Measurements from ENCODE around the gene ADAM17. TPM values are rescaled to one million over a fixed set of nuclear protein-coding genes. Genes with fewer than 3 reads are reported as not detected.

Gene ADAM17
- total RNA-seq, 1 experiment from 2014 or later: 39.8 TPM

GRCh38 chr2:9578467-9579235 is 23.0 kb upstream of the ADAM17 start:
- no peak overlapping the region for H3K9ac ChIP-seq (ENCODE audit: low read length)
- H3K9me2 ChIP-seq (replicated peaks; ENCODE audit: insufficient read depth, low read length): no peaks in the 10 kb centered on the region
- no peak overlapping the region for H3K27ac ChIP-seq (ENCODE audit: low read length)
- H3K9me3 ChIP-seq (ENCODE audit: low read length): no peaks in the 10 kb centered on the region
- H3K79me2 ChIP-seq (ENCODE audit: low read length): no peaks in the 10 kb centered on the region
- no peak overlapping the region for H2AFZ ChIP-seq (ENCODE audit: low read length)
- H3K27me3 ChIP-seq (ENCODE audit: low read length): no peaks in the 10 kb centered on the region
- H3K36me3 ChIP-seq (ENCODE audit: insufficient read depth, low read length): peaks cover 5% of the 10 kb centered on the region; the same call in 1 of the 2 replicates
- no peak for DNase-seq
- no peaks in the 10 kb centered on the region for H3K4me1 ChIP-seq (ENCODE audit: low read length)
- no peaks in the 10 kb centered on the region for H4K20me1 ChIP-seq (ENCODE audit: insufficient read depth, low read depth, low read length)
- no peak overlapping the region for H3K4me2 ChIP-seq (ENCODE audit: low read depth, low read length, poor library complexity, severe bottlenecking)
- H3K4me3 ChIP-seq (ENCODE audit: low read length): no peak overlapping the region

- no peak for DNase-seq
- Histone ChIP-seq H4K20me1 (ENCODE audit: insufficient read depth, low read depth, low read length) (no peaks in the 10 kb centered on the region), H3K27me3 (ENCODE audit: low read length) (no peaks in the 10 kb centered on the region), H3K9me3 (ENCODE audit: low read length) (no peaks in the 10 kb centered on the region), H3K4me1 (ENCODE audit: low read length) (no peaks in the 10 kb centered on the region), H3K4me3 (ENCODE audit: low read length) (no peak overlapping the region), H3K79me2 (ENCODE audit: low read length) (no peaks in the 10 kb centered on the region), H3K36me3 (ENCODE audit: insufficient read depth, low read length) (no peaks in the 10 kb centered on the region), H3K9me2 (replicated peaks; ENCODE audit: insufficient read depth, low read length) (no peaks in the 10 kb centered on the region), H3K4me2 (ENCODE audit: low read depth, low read length, poor library complexity, severe bottlenecking) (no peak overlapping the region), H3K9ac (ENCODE audit: low read length) (no peak overlapping the region), H2AFZ (ENCODE audit: low read length) (no peak overlapping the region), H3K27ac (ENCODE audit: low read length) (no peak overlapping the region)
These were observed 18.7 kb upstream of the ADAM17 start for GRCh38 chr2:9574331-9574730.

- no peaks in the 10 kb centered on the region for H4K20me1 ChIP-seq (ENCODE audit: insufficient read depth, low read depth, low read length)
- DNase-seq: no peak
- H3K4me1 ChIP-seq (ENCODE audit: low read length): no peaks in the 10 kb centered on the region
- H2AFZ ChIP-seq (ENCODE audit: low read length): no peak overlapping the region
- H3K4me3 ChIP-seq (ENCODE audit: low read length): no peak overlapping the region
- H3K27ac ChIP-seq (ENCODE audit: low read length): no peak overlapping the region
- no peaks in the 10 kb centered on the region for H3K36me3 ChIP-seq (ENCODE audit: insufficient read depth, low read length)
- H3K79me2 ChIP-seq (ENCODE audit: low read length): no peaks in the 10 kb centered on the region
- no peaks in the 10 kb centered on the region for H3K27me3 ChIP-seq (ENCODE audit: low read length)
- no peaks in the 10 kb centered on the region for H3K9me2 ChIP-seq (replicated peaks; ENCODE audit: insufficient read depth, low read length)
- no peak overlapping the region for H3K9ac ChIP-seq (ENCODE audit: low read length)
- H3K4me2 ChIP-seq (ENCODE audit: low read depth, low read length, poor library complexity, severe bottlenecking): no peak overlapping the region
- no peaks in the 10 kb centered on the region for H3K9me3 ChIP-seq (ENCODE audit: low read length)
These were observed 18.2 kb upstream of the ADAM17 start for GRCh38 chr2:9573840-9574239.

GRCh38 chr2:9573013-9573720 is 17.5 kb upstream of the ADAM17 start:
- no peaks in the 10 kb centered on the region for H3K9me2 ChIP-seq (replicated peaks; ENCODE audit: insufficient read depth, low read length)
- DNase-seq: no peak
- H3K9me3 ChIP-seq (ENCODE audit: low read length): no peaks in the 10 kb centered on the region
- H3K79me2 ChIP-seq (ENCODE audit: low read length): no peaks in the 10 kb centered on the region
- H3K27me3 ChIP-seq (ENCODE audit: low read length): no peaks in the 10 kb centered on the region
- no peak overlapping the region for H3K4me3 ChIP-seq (ENCODE audit: low read length)
- no peaks in the 10 kb centered on the region for H4K20me1 ChIP-seq (ENCODE audit: insufficient read depth, low read depth, low read length)
- no peak overlapping the region for H3K27ac ChIP-seq (ENCODE audit: low read length)
- no peaks in the 10 kb centered on the region for H3K4me1 ChIP-seq (ENCODE audit: low read length)
- H3K4me2 ChIP-seq (ENCODE audit: low read depth, low read length, poor library complexity, severe bottlenecking): no peak overlapping the region
- no peak overlapping the region for H2AFZ ChIP-seq (ENCODE audit: low read length)
- no peak overlapping the region for H3K9ac ChIP-seq (ENCODE audit: low read length)
- no peaks in the 10 kb centered on the region for H3K36me3 ChIP-seq (ENCODE audit: insufficient read depth, low read length)

GRCh38 chr2:9570182-9571060 is 14.8 kb upstream of the ADAM17 start:
- Histone ChIP-seq H3K36me3 (ENCODE audit: insufficient read depth, low read length) (no peaks in the 10 kb centered on the region), H3K4me3 (ENCODE audit: low read length) (no peak overlapping the region), H2AFZ (ENCODE audit: low read length) (no peak overlapping the region), H3K4me2 (ENCODE audit: low read depth, low read length, poor library complexity, severe bottlenecking) (no peak overlapping the region), H3K9me3 (ENCODE audit: low read length) (no peaks in the 10 kb centered on the region), H3K4me1 (ENCODE audit: low read length) (no peaks in the 10 kb centered on the region), H3K79me2 (ENCODE audit: low read length) (no peaks in the 10 kb centered on the region), H3K27ac (ENCODE audit: low read length) (no peak overlapping the region), H3K9me2 (replicated peaks; ENCODE audit: insufficient read depth, low read length) (no peaks in the 10 kb centered on the region), H3K27me3 (ENCODE audit: low read length) (no peaks in the 10 kb centered on the region), H3K9ac (ENCODE audit: low read length) (no peak overlapping the region), H4K20me1 (ENCODE audit: insufficient read depth, low read depth, low read length) (no peaks in the 10 kb centered on the region)
- DNase-seq: no peak

- no peaks in the 10 kb centered on the region for H3K9me2 ChIP-seq (replicated peaks; ENCODE audit: insufficient read depth, low read length)
- DNase-seq: no peak
- no peak overlapping the region for H2AFZ ChIP-seq (ENCODE audit: low read length)
- H3K27ac ChIP-seq (ENCODE audit: low read length): no peak overlapping the region
- no peak overlapping the region for H3K4me2 ChIP-seq (ENCODE audit: low read depth, low read length, poor library complexity, severe bottlenecking)
- H3K4me3 ChIP-seq (ENCODE audit: low read length): no peak overlapping the region
- H3K27me3 ChIP-seq (ENCODE audit: low read length): no peaks in the 10 kb centered on the region
- peaks cover 6% of the 10 kb centered on the region for H3K4me1 ChIP-seq (ENCODE audit: low read length)
- no peaks in the 10 kb centered on the region for H3K36me3 ChIP-seq (ENCODE audit: insufficient read depth, low read length)
- no peak overlapping the region for H3K9ac ChIP-seq (ENCODE audit: low read length)
- H3K79me2 ChIP-seq (ENCODE audit: low read length): no peaks in the 10 kb centered on the region
- H3K9me3 ChIP-seq (ENCODE audit: low read length): no peaks in the 10 kb centered on the region
- H4K20me1 ChIP-seq (ENCODE audit: insufficient read depth, low read depth, low read length): no peaks in the 10 kb centered on the region
These were observed 10.0 kb upstream of the ADAM17 start for GRCh38 chr2:9565436-9566153.

- H3K4me2 ChIP-seq (ENCODE audit: low read depth, low read length, poor library complexity, severe bottlenecking): no peak overlapping the region
- no peak for DNase-seq
- H3K27me3 ChIP-seq (ENCODE audit: low read length): no peaks in the 10 kb centered on the region
- H3K79me2 ChIP-seq (ENCODE audit: low read length): peaks cover 22% of the 10 kb centered on the region
- no peaks in the 10 kb centered on the region for H3K9me2 ChIP-seq (replicated peaks; ENCODE audit: insufficient read depth, low read length)
- no peaks in the 10 kb centered on the region for H3K36me3 ChIP-seq (ENCODE audit: insufficient read depth, low read length)
- no peaks in the 10 kb centered on the region for H3K9me3 ChIP-seq (ENCODE audit: low read length)
- no peak overlapping the region for H3K9ac ChIP-seq (ENCODE audit: low read length)
- no peak overlapping the region for H3K4me3 ChIP-seq (ENCODE audit: low read length)
- no peaks in the 10 kb centered on the region for H4K20me1 ChIP-seq (ENCODE audit: insufficient read depth, low read depth, low read length)
- no peak overlapping the region for H2AFZ ChIP-seq (ENCODE audit: low read length)
- H3K27ac ChIP-seq (ENCODE audit: low read length): no peak overlapping the region
- peaks cover 15% of the 10 kb centered on the region for H3K4me1 ChIP-seq (ENCODE audit: low read length)
These were observed 5.0 kb upstream of the ADAM17 start for GRCh38 chr2:9560628-9561027.
